ENCODE measurements around the gene METTL26. TPM values are rescaled to one million over a fixed set of nuclear protein-coding genes. Genes with fewer than 3 reads are reported as not detected.

Gene METTL26
- polyA plus RNA-seq, 4 donors = 44.5 to 67.1 (median 45.4) TPM

DNA sequence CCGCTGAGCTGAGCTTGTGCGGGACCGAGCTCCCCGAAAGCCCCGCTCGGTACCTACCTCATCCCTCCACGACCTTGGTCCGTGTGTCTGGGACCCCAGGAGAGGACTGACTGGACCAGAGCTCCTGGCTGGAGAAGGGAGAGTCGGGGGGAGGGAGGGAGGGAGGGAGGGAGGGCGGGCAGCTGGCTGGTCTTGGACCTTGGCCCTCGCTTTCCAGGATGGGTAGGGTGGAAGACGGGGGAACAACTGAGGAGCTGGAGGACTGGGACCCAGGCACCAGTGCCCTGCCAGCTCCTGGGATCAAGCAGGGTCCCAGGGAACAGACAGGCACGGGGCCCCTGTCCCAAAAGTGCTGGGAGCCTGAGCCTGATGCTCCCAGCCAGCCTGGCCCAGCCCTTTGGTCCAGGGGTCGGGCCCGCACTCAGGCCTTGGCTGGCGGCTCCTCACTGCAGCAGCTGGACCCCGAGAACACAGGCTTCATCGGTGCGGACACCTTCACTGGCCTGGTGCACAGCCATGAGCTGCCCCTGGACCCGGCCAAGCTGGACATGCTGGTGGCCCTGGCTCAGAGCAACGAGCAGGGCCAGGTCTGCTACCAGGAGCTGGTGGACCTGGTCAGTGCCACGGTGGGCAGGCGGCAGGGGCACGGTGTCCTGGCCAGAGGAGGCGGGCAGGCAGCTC is 39.9 kb upstream of the METTL26 start:
- no peak for DNase-seq (ENCODE audit: low read depth in 4 of 4, low spot score in 3 of 4)

DNA sequence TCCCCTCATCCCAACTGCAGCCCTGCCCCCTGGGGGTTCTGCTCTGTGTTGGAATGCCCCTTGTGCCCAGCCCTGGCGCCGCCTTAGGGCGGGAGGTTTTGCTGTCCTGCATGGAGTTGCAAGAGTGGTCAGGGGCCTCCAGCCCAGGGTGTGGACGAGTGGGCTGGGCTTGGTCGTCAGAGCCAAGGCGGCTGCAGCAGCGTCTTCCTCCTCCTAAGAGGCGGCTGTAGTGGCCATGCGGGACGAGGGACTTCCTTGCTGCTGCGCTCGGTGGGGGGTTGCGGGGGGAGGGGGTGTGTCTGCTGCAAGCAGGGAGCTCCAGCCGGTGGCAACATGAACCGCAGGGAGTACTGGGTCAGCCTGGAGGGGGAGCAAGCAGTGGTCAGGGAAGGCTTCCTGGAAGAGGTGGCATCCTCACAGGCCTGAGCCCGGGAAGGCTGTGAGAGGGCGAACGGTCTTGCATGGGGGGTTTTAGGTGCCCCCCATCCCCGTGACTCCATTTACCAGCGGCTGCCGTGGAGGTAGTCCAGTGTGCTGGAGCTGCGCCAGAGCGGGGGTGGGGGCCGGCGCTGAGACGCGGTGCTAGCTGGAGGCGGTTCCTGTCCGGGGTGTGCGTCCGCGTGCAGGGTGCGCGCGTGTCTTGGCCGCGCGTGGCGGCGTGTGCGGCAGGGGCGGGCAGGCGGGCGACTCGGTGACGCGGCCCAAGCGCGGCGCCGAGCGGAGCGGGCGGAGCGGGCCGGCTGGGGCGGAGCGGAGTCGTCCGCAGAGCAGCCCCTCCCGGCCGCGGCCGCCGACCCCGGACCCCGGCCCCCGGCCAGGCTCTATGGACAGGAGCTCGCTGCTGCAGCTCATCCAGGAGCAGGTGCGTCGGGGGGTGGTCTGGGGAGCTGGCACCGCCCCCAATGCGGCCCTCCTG is 39.1 kb upstream of the METTL26 start, which contains the start of gene RHBDL1:
Gene RHBDL1 (plus strand): TSS at position 704 of the 916 bp plus-strand sequence. CDS start 120 bp downstream, at position 824.
- DNase-seq (ENCODE audit: low read depth in 4 of 4, low spot score in 3 of 4) = no peak

DNA sequence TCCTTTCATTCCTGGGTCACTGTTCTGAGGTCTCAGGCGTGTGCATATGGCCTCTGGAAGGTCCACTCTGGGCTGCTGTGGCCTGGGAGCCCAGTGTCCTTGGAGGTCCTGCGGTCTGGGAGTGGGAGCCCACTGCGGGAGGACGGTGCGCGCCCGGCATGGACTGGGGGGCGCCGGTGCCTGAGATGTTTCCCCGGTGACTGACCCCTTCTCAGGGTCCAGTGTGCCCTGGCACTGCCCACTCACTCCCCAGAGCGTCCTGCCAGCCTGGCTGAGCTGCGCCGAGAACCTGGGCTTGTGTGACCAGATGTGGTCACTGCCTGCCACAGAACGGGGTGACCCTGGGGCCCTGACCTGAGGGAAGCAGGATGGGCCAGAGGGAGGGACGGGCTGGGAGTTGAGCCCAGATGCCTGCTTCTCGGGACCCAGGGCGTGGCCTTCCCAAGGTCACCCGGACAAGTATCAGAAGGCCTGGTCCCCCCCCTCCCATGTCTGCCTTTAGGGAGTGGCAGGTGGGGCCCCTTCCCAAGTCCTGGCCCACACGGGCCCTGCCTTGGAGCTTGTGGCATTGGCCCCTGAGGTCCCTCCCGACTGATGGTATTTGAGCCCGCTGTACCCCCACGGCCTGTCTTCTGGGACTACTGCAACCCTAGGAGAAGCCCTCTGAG is 38.2 kb upstream of the METTL26 start:
- DNase-seq (ENCODE audit: low read depth in 4 of 4, low spot score in 3 of 4) = no peak

DNA sequence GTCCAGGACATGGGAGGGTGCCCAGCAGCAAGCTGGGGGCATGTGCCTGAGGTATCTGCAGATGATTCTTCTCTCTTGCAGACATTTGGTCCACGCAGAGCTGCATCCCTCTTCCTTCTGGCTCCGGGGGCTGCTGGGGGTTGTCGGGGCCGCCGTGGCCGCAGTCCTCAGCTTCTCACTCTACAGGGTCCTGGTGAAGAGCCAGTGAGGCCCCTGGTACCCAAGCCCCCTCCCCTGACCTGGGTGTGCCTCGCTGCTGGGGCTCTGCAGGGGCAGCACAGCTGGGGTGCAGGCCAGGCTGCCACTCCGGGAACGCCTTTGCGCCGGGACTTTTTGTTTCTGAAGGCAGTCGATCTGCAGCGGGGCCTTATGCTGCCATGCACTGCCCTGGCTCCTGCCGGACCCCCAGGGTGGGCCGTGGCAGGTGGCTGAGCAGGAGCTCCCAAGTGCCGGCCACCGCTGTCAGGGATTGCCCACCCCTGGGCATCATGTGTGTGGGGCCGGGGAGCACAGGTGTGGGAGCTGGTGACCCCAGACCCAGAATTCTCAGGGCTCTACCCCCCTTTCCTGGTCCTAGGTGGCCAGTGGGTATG is 37.4 kb upstream of the METTL26 start:
- no peak for DNase-seq (ENCODE audit: low read depth in 4 of 4, low spot score in 3 of 4)

DNA sequence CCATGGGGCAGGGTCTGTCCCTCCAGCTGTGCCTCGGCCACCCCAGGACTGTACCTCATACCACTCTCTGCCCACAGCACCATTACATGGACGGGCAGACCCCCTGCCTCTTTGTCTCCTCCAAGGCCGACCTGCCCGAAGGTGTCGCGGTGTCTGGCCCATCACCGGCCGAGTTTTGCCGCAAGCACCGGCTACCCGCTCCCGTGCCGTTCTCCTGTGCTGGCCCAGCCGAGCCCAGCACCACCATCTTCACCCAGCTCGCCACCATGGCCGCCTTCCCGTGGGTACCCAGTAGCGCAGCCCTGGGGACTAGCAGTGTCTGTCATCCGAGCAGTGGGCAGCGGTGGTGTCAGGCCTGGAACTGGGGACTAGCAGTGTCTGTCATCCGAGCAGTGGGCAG is 36.7 kb upstream of the METTL26 start:
- DNase-seq (ENCODE audit: low read depth in 4 of 4, low spot score in 3 of 4) = no peak

DNA sequence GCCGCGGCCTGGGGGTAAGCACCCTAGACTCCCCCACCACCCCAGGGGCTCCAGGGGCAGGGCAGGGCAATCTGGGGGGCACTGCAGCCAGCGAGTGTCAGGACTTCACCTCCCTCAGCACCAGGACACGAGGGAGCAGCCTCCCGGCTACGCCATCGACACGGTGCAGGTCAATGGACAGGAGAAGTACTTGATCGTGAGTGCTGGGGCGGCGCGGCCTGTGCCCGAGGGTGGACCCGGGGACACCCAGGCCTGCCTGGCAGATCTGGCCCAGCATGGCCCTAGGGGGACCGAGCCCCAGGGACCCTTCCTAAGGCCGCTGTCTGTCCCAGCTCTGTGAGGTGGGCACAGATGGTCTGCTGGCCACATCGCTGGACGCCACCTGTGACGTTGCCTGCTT is 36.3 kb upstream of the METTL26 start:
- no peak for DNase-seq (ENCODE audit: low read depth in 4 of 4, low spot score in 3 of 4)

GRCh38 chr16:671353-672131 is 35.4 kb upstream of the METTL26 start:
- no peak for DNase-seq (ENCODE audit: low read depth in 4 of 4, low spot score in 3 of 4)

GRCh38 chr16:670485-671352 is 34.6 kb upstream of the METTL26 start:
- no peak for DNase-seq (ENCODE audit: low read depth in 4 of 4, low spot score in 3 of 4)

- DNase-seq (ENCODE audit: low read depth in 4 of 4, low spot score in 3 of 4) = no peak
These were observed 33.6 kb upstream of the METTL26 start for GRCh38 chr16:669666-670065.

DNA sequence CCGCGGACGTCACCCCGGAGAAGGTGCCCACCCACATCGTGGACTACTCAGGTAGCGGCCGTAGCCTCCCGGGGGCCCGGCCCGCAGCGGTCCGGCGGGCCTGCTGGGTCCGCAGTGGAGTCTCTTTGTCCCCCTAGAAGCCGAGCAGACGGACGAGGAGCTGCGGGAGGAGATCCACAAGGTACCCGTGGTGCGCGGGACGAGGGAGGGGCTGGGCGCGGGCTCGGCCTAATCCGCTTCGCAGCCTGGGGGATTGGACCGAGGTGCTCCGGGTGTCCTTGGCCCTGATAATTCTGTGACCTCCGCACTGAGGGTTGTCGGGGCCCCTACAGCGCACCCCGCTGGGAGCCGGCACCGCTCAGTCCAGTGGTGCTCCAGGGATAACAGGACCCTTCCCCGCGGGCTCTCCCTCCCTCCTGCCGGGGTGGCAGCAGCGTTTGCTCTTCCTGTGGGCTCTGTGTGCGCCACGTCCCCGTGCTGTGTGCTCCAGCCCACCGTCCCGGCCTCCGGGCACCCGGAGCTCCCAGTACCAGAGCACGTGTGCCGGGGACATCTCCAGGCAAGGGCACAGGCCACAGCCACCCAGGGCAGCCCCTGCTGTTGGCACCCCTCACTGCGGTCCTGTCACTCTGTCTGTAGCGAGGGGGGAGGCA is 32.5 kb upstream of the METTL26 start:
- no peak for DNase-seq (ENCODE audit: low read depth in 4 of 4, low spot score in 3 of 4)

DNA sequence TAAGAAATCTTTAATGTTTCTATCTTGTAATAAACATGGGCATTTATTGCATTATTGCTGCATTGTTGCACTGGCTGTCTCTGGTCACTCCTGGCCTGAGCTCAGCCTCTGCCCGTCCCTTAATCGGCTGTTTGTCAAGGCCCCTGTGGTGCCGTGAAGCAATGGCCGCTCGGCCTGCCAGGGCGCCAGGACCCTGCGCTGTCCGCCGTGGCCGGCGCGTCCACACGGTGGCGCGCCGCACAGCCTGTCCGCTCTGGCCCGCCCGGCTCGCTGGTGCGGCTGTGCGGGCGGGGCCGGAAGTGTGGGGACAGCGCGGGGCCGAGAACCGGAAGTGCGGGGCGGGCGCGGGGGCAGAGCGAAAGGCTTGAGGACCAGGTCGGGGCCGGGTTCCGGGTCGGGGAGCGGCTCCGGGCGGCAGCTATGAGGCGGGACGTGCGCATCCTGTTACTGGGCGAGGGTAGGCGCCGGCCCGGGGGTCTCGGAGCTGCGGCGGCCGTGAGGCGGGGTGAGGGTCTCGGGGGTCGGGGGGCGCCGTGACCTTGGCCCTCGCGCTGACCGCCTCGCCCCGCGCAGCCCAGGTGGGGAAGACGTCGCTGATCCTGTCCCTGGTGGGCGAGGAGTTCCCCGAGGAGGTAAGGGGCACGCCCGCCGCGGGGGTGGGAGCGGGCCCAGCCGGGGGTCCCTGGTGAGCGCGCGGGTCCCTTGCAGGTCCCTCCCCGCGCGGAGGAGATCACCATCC is 31.8 kb upstream of the METTL26 start, which contains the start of gene RHOT2:
Gene RHOT2 (plus strand): TSS at position 353 of the 739 bp plus-strand sequence. CDS start 68 bp downstream, at position 421.
- DNase-seq (ENCODE audit: low read depth in 4 of 4, low spot score in 3 of 4) = peak in 3 of 4 donors; percentile 58 to 79 (median 79)

- no peak for DNase-seq (ENCODE audit: low read depth in 4 of 4, low spot score in 3 of 4)
These were observed 31.1 kb upstream of the METTL26 start for GRCh38 chr16:667113-667779.

DNA sequence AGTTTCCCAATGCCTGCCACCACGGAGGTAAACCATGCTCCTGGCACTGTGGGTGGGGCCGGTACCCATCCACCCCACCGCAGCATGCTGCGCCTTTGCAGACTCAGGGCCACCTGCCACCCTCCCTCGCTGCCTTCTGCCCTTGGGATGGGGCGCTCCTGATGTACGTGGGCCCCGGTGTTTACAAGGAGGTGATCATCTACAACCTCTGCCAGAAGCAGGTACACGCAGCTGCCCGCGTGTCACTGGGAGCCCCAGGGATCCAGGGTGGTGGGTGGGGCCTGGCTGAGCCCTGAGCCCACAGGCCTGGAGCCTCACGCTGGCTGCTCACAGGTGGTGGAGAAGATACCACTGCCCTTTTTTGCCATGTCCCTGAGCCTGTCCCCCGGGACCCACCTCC is 30.5 kb upstream of the METTL26 start:
- no peak for DNase-seq (ENCODE audit: low read depth in 4 of 4, low spot score in 3 of 4)

- DNase-seq (ENCODE audit: low read depth in 4 of 4, low spot score in 3 of 4) = no peak
These were observed 26.5 kb upstream of the METTL26 start for GRCh38 chr16:662597-662996.

GRCh38 chr16:662095-662494 is 26.0 kb upstream of the METTL26 start:
- DNase-seq (ENCODE audit: low read depth in 4 of 4, low spot score in 3 of 4) = no peak

GRCh38 chr16:661184-661821 is 25.2 kb upstream of the METTL26 start:
- DNase-seq (ENCODE audit: low read depth in 4 of 4, low spot score in 3 of 4) = no peak

Measured in left renal pelvis (tissue), 4 donors.